PFSK-1 (cell line): ENCODE measurements around the gene SLC29A1.

Source experiments
- FOXP2 ChIP-seq: optimal IDR thresholded peaks from 2 replicates; pipeline ENCODE3; 2011; ENCODE audit warnings: borderline replicate concordance, control low read depth, inconsistent platforms; ENCODE audit not compliant: insufficient read depth; ENCODE audit errors: extremely low read length, extremely low read depth
- POLR2AphosphoS5 ChIP-seq: IDR thresholded peaks from 2 replicates; pipeline ENCODE4 v1.6.1; 2012; ENCODE audit warnings: low read depth, mild to moderate bottlenecking, control low read depth, low read length, moderate library complexity
- SIN3A ChIP-seq: IDR thresholded peaks from 2 replicates; pipeline ENCODE4 v1.6.1; 2012; ENCODE audit warnings: mild to moderate bottlenecking, low read length, moderate library complexity, borderline replicate concordance; ENCODE audit not compliant: insufficient read depth
- TAF1 ChIP-seq: IDR thresholded peaks from 2 replicates; pipeline ENCODE4 v1.6.1; 2012; ENCODE audit warnings: low read length, control low read depth, borderline replicate concordance; ENCODE audit not compliant: insufficient read depth
- TF ChIP-seq, protein P1 (sequence below), 2 experiments: IDR thresholded peaks; 2 replicates each; pipeline versions ENCODE4 v1.6.1 to v1.8.0; 2011 to 2012; ENCODE audit warnings: low read depth in 2 of 2, low read length in 2 of 2, control low read depth in 1 of 2, inconsistent platforms in 1 of 2, mild to moderate bottlenecking in 1 of 2, moderate library complexity in 1 of 2; ENCODE audit not compliant: insufficient read depth in 1 of 2

The SLC29A1 gene

DNA sequence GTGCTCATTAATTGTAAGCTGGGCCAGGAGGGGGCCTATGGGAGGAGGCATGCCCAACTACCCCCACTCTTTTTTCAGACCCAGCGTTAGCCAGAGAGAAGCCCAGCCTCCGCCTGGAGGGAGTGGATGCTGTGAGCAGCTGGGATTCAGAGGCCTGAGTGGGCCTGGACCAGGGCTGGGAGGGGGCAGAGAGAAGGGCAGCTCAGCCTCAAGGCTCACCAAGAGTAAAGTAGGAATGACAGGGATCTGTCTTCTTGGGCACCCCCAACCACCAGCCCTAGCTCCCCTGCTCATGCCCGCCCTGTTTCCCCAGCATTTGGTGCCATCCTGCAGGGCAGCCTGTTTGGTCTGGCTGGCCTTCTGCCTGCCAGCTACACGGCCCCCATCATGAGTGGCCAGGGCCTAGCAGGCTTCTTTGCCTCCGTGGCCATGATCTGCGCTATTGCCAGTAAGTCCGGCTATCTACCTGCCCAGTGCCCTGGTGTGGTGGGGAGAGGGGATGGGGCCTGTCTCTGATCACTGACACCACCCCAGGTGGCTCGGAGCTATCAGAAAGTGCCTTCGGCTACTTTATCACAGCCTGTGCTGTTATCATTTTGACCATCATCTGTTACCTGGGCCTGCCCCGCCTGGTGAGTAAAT lies 6.8 kb downstream of the SLC29A1 start:
- no peak for TF ChIP-seq FOXP2
- no peak for TF ChIP-seq POLR2AphosphoS5
- no peak for TF ChIP-seq SIN3A
- TF ChIP-seq, protein P1, sequence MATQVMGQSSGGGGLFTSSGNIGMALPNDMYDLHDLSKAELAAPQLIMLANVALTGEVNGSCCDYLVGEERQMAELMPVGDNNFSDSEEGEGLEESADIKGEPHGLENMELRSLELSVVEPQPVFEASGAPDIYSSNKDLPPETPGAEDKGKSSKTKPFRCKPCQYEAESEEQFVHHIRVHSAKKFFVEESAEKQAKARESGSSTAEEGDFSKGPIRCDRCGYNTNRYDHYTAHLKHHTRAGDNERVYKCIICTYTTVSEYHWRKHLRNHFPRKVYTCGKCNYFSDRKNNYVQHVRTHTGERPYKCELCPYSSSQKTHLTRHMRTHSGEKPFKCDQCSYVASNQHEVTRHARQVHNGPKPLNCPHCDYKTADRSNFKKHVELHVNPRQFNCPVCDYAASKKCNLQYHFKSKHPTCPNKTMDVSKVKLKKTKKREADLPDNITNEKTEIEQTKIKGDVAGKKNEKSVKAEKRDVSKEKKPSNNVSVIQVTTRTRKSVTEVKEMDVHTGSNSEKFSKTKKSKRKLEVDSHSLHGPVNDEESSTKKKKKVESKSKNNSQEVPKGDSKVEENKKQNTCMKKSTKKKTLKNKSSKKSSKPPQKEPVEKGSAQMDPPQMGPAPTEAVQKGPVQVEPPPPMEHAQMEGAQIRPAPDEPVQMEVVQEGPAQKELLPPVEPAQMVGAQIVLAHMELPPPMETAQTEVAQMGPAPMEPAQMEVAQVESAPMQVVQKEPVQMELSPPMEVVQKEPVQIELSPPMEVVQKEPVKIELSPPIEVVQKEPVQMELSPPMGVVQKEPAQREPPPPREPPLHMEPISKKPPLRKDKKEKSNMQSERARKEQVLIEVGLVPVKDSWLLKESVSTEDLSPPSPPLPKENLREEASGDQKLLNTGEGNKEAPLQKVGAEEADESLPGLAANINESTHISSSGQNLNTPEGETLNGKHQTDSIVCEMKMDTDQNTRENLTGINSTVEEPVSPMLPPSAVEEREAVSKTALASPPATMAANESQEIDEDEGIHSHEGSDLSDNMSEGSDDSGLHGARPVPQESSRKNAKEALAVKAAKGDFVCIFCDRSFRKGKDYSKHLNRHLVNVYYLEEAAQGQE (IDR thresholded peaks at IDR 0.05; ENCODE audit: insufficient read depth in 1 of 2, low read depth in 2 of 2, low read length in 2 of 2): no peak
- no peak for TF ChIP-seq TAF1

DNA sequence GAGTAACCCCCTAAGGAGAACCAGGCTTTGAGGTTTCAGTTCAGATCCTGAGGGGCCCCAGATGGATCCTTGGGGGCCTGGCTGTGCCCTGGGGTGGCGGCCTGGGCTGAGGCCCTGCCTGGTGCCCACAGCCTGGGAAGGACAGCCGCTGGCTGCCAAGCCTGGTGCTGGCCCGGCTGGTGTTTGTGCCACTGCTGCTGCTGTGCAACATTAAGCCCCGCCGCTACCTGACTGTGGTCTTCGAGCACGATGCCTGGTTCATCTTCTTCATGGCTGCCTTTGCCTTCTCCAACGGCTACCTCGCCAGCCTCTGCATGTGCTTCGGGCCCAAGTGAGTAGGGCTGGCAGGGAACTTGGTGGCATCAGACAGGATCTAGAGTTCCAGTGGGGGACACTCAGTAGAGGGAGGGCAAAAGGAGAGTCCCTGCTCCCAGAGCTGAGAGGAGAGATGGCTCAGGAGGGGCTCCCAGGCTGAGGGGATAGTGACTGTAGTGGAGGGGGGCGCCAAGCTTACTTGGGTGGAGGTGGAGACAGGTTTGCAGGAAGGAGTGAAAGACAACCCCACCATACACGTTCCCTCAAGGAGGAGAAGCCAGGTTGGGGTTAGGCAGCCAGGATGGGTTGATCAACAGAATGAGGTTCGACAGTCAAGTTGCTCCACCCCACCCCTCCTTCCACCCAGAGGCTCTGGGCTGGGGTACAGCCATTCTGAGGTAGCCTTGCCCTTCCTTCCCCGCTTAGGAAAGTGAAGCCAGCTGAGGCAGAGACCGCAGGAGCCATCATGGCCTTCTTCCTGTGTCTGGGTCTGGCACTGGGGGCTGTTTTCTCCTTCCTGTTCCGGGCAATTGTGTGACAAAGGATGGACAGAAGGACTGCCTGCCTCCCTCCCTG lies 9.5 kb downstream of the SLC29A1 start:
- TF ChIP-seq TAF1 (no peak), SIN3A (no peak), FOXP2 (no peak), POLR2AphosphoS5 (no peak; the same call in 1 of the 2 replicates)
- TF ChIP-seq, protein P1 (IDR thresholded peaks at IDR 0.05; ENCODE audit: insufficient read depth in 1 of 2, low read depth in 2 of 2, low read length in 2 of 2): no peak

DNA sequence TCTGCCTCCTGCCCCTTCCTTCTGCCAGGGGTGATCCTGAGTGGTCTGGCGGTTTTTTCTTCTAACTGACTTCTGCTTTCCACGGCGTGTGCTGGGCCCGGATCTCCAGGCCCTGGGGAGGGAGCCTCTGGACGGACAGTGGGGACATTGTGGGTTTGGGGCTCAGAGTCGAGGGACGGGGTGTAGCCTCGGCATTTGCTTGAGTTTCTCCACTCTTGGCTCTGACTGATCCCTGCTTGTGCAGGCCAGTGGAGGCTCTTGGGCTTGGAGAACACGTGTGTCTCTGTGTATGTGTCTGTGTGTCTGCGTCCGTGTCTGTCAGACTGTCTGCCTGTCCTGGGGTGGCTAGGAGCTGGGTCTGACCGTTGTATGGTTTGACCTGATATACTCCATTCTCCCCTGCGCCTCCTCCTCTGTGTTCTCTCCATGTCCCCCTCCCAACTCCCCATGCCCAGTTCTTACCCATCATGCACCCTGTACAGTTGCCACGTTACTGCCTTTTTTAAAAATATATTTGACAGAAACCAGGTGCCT lies 10.2 kb downstream of the SLC29A1 start:
- TF ChIP-seq POLR2AphosphoS5 (no peak), FOXP2 (no peak), TAF1 (no peak), SIN3A (no peak)
- TF ChIP-seq, protein P1 (IDR thresholded peaks at IDR 0.05; ENCODE audit: insufficient read depth in 1 of 2, low read depth in 2 of 2, low read length in 2 of 2): no peak

DNA sequence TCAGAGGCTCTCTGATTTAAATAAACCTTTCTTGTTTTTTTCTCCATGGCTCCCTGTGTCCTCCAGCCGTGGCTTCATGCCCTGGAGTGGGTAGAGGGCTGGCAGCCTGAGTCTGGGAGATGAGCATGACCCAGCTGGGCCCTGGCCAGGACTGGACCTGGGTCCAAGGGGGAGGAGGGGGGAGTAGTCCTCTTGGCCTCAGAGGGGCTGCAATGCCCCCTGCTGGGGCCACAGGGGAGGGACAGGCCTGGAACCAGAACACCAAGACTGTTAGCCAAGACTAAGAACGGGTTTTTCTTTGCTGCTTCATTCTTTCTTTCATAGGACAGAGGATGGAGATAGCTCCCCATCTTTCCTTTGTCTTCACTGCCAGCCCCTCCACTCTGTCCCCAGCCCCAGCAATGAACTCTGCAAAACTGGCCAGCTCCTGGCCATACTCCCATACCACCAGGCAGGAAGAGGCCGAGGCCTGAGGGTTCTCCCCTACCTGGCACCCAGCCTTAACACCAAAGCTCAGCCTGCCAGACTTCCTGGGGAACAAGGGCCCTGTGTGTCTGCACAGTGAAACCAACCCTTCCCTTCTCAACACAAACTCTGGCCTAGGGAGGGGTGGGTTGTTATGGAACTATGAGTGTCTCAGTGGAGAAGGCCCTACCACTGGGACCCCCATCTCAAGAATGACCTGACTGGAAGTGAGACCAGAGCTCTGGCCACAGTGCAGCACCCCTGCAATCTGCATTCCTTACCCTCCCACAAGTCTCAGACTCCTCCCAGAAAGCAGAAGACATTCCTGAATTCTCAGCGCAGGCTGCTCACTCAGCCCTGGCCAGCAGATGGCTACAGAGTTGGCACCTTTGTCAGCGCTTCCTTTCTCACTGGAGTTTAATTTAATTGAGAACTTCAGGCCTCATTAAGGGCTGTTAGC lies 11.0 kb downstream of the SLC29A1 start:
- no peak for TF ChIP-seq TAF1
- TF ChIP-seq POLR2AphosphoS5: no peak
- no peak for TF ChIP-seq FOXP2
- TF ChIP-seq SIN3A: no peak
- TF ChIP-seq, protein P1 (IDR thresholded peaks at IDR 0.05; ENCODE audit: insufficient read depth in 1 of 2, low read depth in 2 of 2, low read length in 2 of 2): no peak
